ENCODE data around the gene LRMDA. TPM values are rescaled to one million over a fixed set of nuclear protein-coding genes. Genes with fewer than 3 reads are reported as not detected.

The LRMDA gene
- total and polyA plus RNA-seq, 2 donors (not counting 1 experiment from before 2014, with no cell fraction given): 0.12 TPM; not detected in 1

DNA sequence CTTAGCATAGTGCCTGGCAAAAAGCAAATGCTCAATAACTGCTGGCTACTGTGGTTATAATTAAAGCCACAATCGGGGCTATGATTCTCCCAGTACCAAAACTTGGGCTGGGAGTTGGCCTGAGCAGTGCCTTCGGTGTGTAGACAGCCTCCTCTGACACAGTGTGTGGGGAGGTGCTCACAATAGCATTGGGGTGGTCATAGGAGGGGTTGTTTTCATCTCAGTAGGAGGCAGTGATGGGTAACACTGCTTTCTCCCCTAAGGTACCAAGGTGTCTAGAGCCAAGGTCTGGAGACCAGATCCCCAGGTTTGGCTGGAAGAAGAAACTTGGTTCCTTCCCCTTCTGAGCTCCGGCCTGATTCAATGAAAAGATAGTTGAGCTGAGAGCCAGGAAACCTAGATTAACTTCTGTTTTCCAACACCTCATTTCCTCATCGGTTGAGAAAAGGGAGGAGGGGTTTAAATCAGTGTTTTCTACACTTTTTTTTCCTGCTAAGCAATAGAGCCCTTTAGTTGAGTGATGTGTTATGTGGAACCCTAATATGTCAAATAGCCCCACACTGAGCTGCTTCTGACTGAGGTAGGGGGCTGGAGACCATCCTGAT lies 68.2 kb downstream of the LRMDA start:
- Histone ChIP-seq H3K27me3 (replicated peaks in 1 of 4; ENCODE audit: control extremely low read depth in 1 of 4, control insufficient read depth in 3 of 4, insufficient read depth in 4 of 4, low read length in 3 of 4) (no peaks in the 10 kb centered on the region), H3K36me3 (replicated peaks in 1 of 2; ENCODE audit: control extremely low read depth in 1 of 2, control insufficient read depth in 1 of 2, extremely low read depth in 1 of 2, insufficient read depth in 2 of 2, low read length in 1 of 2) (no peaks in the 10 kb centered on the region), H2AFZ (ENCODE audit: insufficient read depth, low read depth, low read length, poor library complexity, severe bottlenecking) (no peak overlapping the region), H3K9me3 (ENCODE audit: control extremely low read depth in 1 of 3, control insufficient read depth in 2 of 3, insufficient read depth in 1 of 3, low read length in 2 of 3) (no peaks in the 10 kb centered on the region), H3K4me1 (ENCODE audit: control insufficient read depth in 2 of 2, insufficient read depth in 2 of 2, low read length in 2 of 2) (no peaks in the 10 kb centered on the region), H3K9ac (ENCODE audit: low read length) (no peak overlapping the region), H3K27ac (ENCODE audit: low read length in 2 of 2) (no peak overlapping the region), H3K4me2 (replicated peaks; ENCODE audit: low read depth, low read length, poor library complexity, severe bottlenecking) (no peak overlapping the region), H3K4me3 (ENCODE audit: control extremely low read depth in 1 of 5, extremely low read depth in 1 of 5, insufficient read depth in 1 of 5, low read depth in 2 of 5, low read length in 4 of 5) (no peak overlapping the region), H3K79me2 (ENCODE audit: control insufficient read depth, insufficient read depth, low read length) (no peaks in the 10 kb centered on the region), H4K20me1 (ENCODE audit: control insufficient read depth, insufficient read depth, low read length, poor library complexity, severe bottlenecking) (no peaks in the 10 kb centered on the region)
- TF ChIP-seq EZH2 (IDR thresholded peaks at IDR 0.05; ENCODE audit: borderline replicate concordance, insufficient read depth, low read depth, low read length, poor library complexity, severe bottlenecking) (no peak), CTCF (IDR thresholded peaks at IDR 0.05) (no peak)
- 100% methylated on average over 1 of the region's 4 CpGs for WGBS (ENCODE audit: insufficient coverage)
- intact Hi-C loops (cut with micrococcal nuclease): no loop called here
- peaks cover 15% of the 10 kb centered on the region for H3K27me3 Mint-ChIP-seq
- ChIA-PET POLR2A (no interaction called here), CTCF (no interaction called here)
- no peaks in the 10 kb centered on the region for H3K4me1 Mint-ChIP-seq
- H3K9me3 Mint-ChIP-seq (ENCODE audit: insufficient read depth): no peaks in the 10 kb centered on the region
- no peak for DNase-seq
- H3K27ac Mint-ChIP-seq: no peak overlapping the region
- ATAC-seq (ENCODE audit: low read depth): no peak
- H3K4me3 Mint-ChIP-seq: no peak overlapping the region

GRCh38 chr10:75502389-75502788 lies 71.0 kb downstream of the LRMDA start:
- no peak overlapping the region for H2AFZ ChIP-seq (ENCODE audit: insufficient read depth, low read depth, low read length, poor library complexity, severe bottlenecking)
- Mint-ChIP-seq H3K27me3 (peaks cover 18% of the 10 kb centered on the region), H3K4me3 (no peak overlapping the region), H3K4me1 (no peaks in the 10 kb centered on the region), H3K9me3 (ENCODE audit: insufficient read depth) (no peaks in the 10 kb centered on the region), H3K27ac (no peak overlapping the region)
- POLR2A ChIA-PET: no interaction called here
- TF ChIP-seq CTCF (IDR thresholded peaks at IDR 0.05) (no peak), EZH2 (IDR thresholded peaks at IDR 0.05; ENCODE audit: borderline replicate concordance, insufficient read depth, low read depth, low read length, poor library complexity, severe bottlenecking) (no peak)
- WGBS (ENCODE audit: insufficient coverage): 96% methylated on average over 2 of the region's 3 CpGs
- H3K9ac ChIP-seq (ENCODE audit: low read length): no peak overlapping the region
- DNase-seq (no peak), ATAC-seq (ENCODE audit: low read depth) (no peak)
- H3K4me3 ChIP-seq (ENCODE audit: control extremely low read depth in 1 of 5, extremely low read depth in 1 of 5, insufficient read depth in 1 of 5, low read depth in 2 of 5, low read length in 4 of 5): no peak overlapping the region
- no peaks in the 10 kb centered on the region for H3K36me3 ChIP-seq (replicated peaks in 1 of 2; ENCODE audit: control extremely low read depth in 1 of 2, control insufficient read depth in 1 of 2, extremely low read depth in 1 of 2, insufficient read depth in 2 of 2, low read length in 1 of 2)
- intact Hi-C loops (cut with micrococcal nuclease): no loop called here
- no peaks in the 10 kb centered on the region for H3K79me2 ChIP-seq (ENCODE audit: control insufficient read depth, insufficient read depth, low read length)
- H3K9me3 ChIP-seq (ENCODE audit: control extremely low read depth in 1 of 3, control insufficient read depth in 2 of 3, insufficient read depth in 1 of 3, low read length in 2 of 3): no peaks in the 10 kb centered on the region
- no peak overlapping the region for H3K27ac ChIP-seq (ENCODE audit: low read length in 2 of 2)
- H3K4me1 ChIP-seq (ENCODE audit: control insufficient read depth in 2 of 2, insufficient read depth in 2 of 2, low read length in 2 of 2): no peaks in the 10 kb centered on the region
- no peaks in the 10 kb centered on the region for H3K27me3 ChIP-seq (replicated peaks in 1 of 4; ENCODE audit: control extremely low read depth in 1 of 4, control insufficient read depth in 3 of 4, insufficient read depth in 4 of 4, low read length in 3 of 4)
- no peaks in the 10 kb centered on the region for H4K20me1 ChIP-seq (ENCODE audit: control insufficient read depth, insufficient read depth, low read length, poor library complexity, severe bottlenecking)
- CTCF ChIA-PET: no interaction called here
- H3K4me2 ChIP-seq (replicated peaks; ENCODE audit: low read depth, low read length, poor library complexity, severe bottlenecking): no peak overlapping the region
